GM23338 (cell line): Measurements from ENCODE around the gene TMEM116. TPM values are rescaled to one million over a fixed set of nuclear protein-coding genes. Genes with fewer than 3 reads are reported as not detected.

ENCODE experiments used
- ATAC-seq: fragments of 200-7000 bp; cut with Tn5 transposase; 3 replicates; pipeline ENCODE4 v1.9.1; 2020
- DNase-seq: peaks from one replicate; pipeline ENCODE4 v3.0.0-alpha.2; 2015; ENCODE audit warnings: low spot score
- H2AFZ ChIP-seq: fragments of 200-600 bp; sonication (generic); 2 replicates; pipeline ENCODE4 v1.8.0; 2016; ENCODE audit warnings: antibody characterized with exemption, mild to moderate bottlenecking, moderate library complexity
- H3F3A ChIP-seq: fragments of 200-600 bp; sonication (generic); replicated peaks from 2 replicates; pipeline ENCODE4 v1.8.0; 2017; ENCODE audit warnings: antibody characterized with exemption, mixed run types, low read depth
- H3K27ac ChIP-seq: fragments of 200-600 bp; sonication (generic); 2 replicates; pipeline ENCODE4 v1.6.1; 2016; ENCODE audit warnings: low read depth
- H3K27me3 ChIP-seq: fragments of 200-600 bp; sonication (generic); 2 replicates; pipeline ENCODE4 v1.8.0; 2016; ENCODE audit warnings: mild to moderate bottlenecking, mixed run types, moderate library complexity; ENCODE audit not compliant: insufficient read depth
- H3K36me3 ChIP-seq: fragments of 200-600 bp; sonication (generic); 2 replicates; pipeline ENCODE4 v1.8.0; 2016; ENCODE audit warnings: mild to moderate bottlenecking; ENCODE audit not compliant: insufficient read depth
- H3K4me1 ChIP-seq: fragments of 200-600 bp; sonication (generic); 2 replicates; pipeline ENCODE4 v1.8.0; 2016; ENCODE audit warnings: mild to moderate bottlenecking, moderate library complexity; ENCODE audit not compliant: insufficient read depth
- H3K4me2 ChIP-seq: fragments of 200-600 bp; sonication (generic); 2 replicates; pipeline ENCODE4 v1.7.1; 2017; ENCODE audit warnings: mixed run types
- H3K4me3 ChIP-seq: fragments of 200-600 bp; sonication (generic); 2 replicates; pipeline ENCODE4 v1.6.1; 2016; ENCODE audit warnings: mixed run types
- H3K79me2 ChIP-seq: fragments of 200-600 bp; sonication (generic); replicated peaks from 2 replicates; pipeline ENCODE4 v1.8.0; 2017; ENCODE audit warnings: mild to moderate bottlenecking; ENCODE audit not compliant: insufficient read depth
- H3K9me2 ChIP-seq: fragments of 200-600 bp; sonication (generic); 2 replicates; pipeline ENCODE4 v1.8.0; 2017; ENCODE audit not compliant: insufficient read depth
- H4K20me1 ChIP-seq: fragments of 200-600 bp; sonication (generic); replicated peaks from 2 replicates; pipeline ENCODE4 v1.8.0; 2017; ENCODE audit warnings: mild to moderate bottlenecking; ENCODE audit not compliant: insufficient read depth
- H3K27ac Mint-ChIP-seq: 2 replicates; pipeline ENCODE4 v1.8.0; 2020; ENCODE audit warnings: inconsistent platforms, mild to moderate bottlenecking, moderate library complexity, mixed read lengths
- H3K27me3 Mint-ChIP-seq: 3 replicates; pipeline ENCODE4 v1.8.0; 2022; ENCODE audit warnings: low read depth, mild to moderate bottlenecking, moderate library complexity, mixed read lengths, inconsistent platforms; ENCODE audit not compliant: insufficient read depth, poor library complexity
- H3K36me3 Mint-ChIP-seq: 3 replicates; pipeline ENCODE4 v1.8.0; 2021; ENCODE audit warnings: low read depth, mild to moderate bottlenecking, inconsistent platforms, moderate library complexity, mixed read lengths
- H3K4me1 Mint-ChIP-seq: 3 replicates; pipeline ENCODE4 v1.8.0; 2020; ENCODE audit warnings: mild to moderate bottlenecking, inconsistent platforms, mixed read lengths
- H3K4me3 Mint-ChIP-seq: 3 replicates; pipeline ENCODE4 v1.8.0; 2021; ENCODE audit warnings: moderate library complexity, mild to moderate bottlenecking, inconsistent platforms, mixed read lengths
- H3K9me3 Mint-ChIP-seq: 3 replicates; pipeline ENCODE4 v1.8.0; 2020; ENCODE audit warnings: moderate library complexity, mild to moderate bottlenecking, inconsistent platforms, mixed read lengths
- CREB1 ChIP-seq: fragments of 250-450 bp; sonication (Bioruptor Pico); IDR thresholded peaks from 2 replicates; pipeline ENCODE4 v1.5.0; 2020; ENCODE audit warnings: low read depth, mild to moderate bottlenecking, moderate library complexity
- EZH2 ChIP-seq: fragments of 200-600 bp; sonication (generic); IDR thresholded peaks from one replicate; pipeline ENCODE4 v1.8.0; 2017; ENCODE audit warnings: antibody characterized with exemption, mild to moderate bottlenecking, low read depth; ENCODE audit not compliant: unreplicated experiment
- EZH2phosphoT487 ChIP-seq: fragments of 200-600 bp; sonication (generic); IDR thresholded peaks from one replicate; pipeline ENCODE4 v1.8.1; 2018; ENCODE audit warnings: antibody characterized with exemption; ENCODE audit not compliant: unreplicated experiment
- JUNB ChIP-seq: IDR thresholded peaks from one replicate; pipeline ENCODE4 v1.6.1; 2016; ENCODE audit warnings: antibody characterized with exemption; ENCODE audit not compliant: unreplicated experiment
- NANOG ChIP-seq: IDR thresholded peaks from 2 replicates; pipeline ENCODE4 v1.6.1; 2016; ENCODE audit warnings: antibody characterized with exemption, borderline replicate concordance
- POLR2AphosphoS5 ChIP-seq: IDR thresholded peaks from 2 replicates; pipeline ENCODE4 v1.6.1; 2016; ENCODE audit warnings: antibody characterized with exemption, low read depth
- STAT1 ChIP-seq: IDR thresholded peaks from one replicate; pipeline ENCODE4 v1.6.1; 2016; ENCODE audit warnings: antibody characterized with exemption; ENCODE audit not compliant: unreplicated experiment
- ZNF114 ChIP-seq: fragments of 250-450 bp; sonication (Bioruptor Pico); IDR thresholded peaks from 2 replicates; pipeline ENCODE4 v1.5.0; 2020; ENCODE audit warnings: mild to moderate bottlenecking, moderate library complexity
- ZNF331 ChIP-seq: fragments of 250-450 bp; sonication (Bioruptor Pico); IDR thresholded peaks from 2 replicates; pipeline ENCODE4 v1.5.0; 2020; ENCODE audit warnings: low read depth, mild to moderate bottlenecking, moderate library complexity
- polyA plus RNA-seq: library from polyadenylated mRNA; unstranded; fragments of >200 nt; fragmentation: Nextera tagmentation; extraction: Ambion mirVana; gene quantifications from 2 replicates; pipeline ENCODE4 v1.2.1, GENCODE V29; 2016
- total RNA-seq: library from RNA; depleted of rRNA; stranded (reverse); fragments of >200 nt; shearing (Covaris generic); gene quantifications from 2 replicates; pipeline ENCODE4 v1.2.3, GENCODE V29; 2014
- TF ChIP-seq, protein P1 (sequence below), 2 experiments: fragments of 200-600 bp in 1 of 2; sonication (generic) in 1 of 2; conservative IDR thresholded peaks; 2 replicates each; pipeline versions ENCODE4 v1.5.1 to v1.6.1; 2016 to 2017; ENCODE audit warnings: antibody characterized with exemption in 2 of 2, low read depth in 2 of 2, mild to moderate bottlenecking in 2 of 2, moderate library complexity in 1 of 2
- TF ChIP-seq, protein P2 (sequence below): fragments of 250-450 bp; sonication (Bioruptor Pico); IDR thresholded peaks from 2 replicates; pipeline ENCODE4 v1.5.0; 2020; ENCODE audit warnings: mild to moderate bottlenecking, moderate library complexity
- TF ChIP-seq, protein P3 (sequence below): IDR thresholded peaks from one replicate; pipeline ENCODE4 v1.6.1; 2018; ENCODE audit warnings: antibody characterized with exemption; ENCODE audit not compliant: unreplicated experiment
- TF ChIP-seq, protein P4 (sequence below): IDR thresholded peaks from 2 replicates; pipeline ENCODE4 v1.6.1; 2016; ENCODE audit warnings: antibody characterized with exemption

TMEM116 gene
- total and polyA plus RNA-seq, 2 experiments from 2014 or later, result 8.0 to 10.4 TPM

DNA sequence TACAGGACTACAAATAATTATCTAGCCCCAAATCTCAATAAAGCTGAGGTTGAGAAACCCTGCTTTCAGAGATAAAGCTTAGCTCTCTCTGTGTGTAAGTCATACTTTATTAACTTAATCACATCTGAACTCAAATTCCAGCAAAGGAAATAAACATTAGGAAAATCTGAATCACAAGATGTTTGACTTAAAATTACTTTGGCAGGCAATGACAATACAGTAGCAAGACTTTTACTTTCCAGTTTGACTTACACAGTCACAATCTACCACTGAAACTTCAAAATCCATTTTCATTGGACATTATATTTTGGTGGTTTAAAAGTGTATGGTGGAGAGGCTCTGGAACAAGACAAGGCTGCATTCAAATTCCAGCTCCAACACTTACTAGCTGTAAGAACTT is 11.4 kb downstream of the TMEM116 start:
- TF ChIP-seq, protein P1, sequence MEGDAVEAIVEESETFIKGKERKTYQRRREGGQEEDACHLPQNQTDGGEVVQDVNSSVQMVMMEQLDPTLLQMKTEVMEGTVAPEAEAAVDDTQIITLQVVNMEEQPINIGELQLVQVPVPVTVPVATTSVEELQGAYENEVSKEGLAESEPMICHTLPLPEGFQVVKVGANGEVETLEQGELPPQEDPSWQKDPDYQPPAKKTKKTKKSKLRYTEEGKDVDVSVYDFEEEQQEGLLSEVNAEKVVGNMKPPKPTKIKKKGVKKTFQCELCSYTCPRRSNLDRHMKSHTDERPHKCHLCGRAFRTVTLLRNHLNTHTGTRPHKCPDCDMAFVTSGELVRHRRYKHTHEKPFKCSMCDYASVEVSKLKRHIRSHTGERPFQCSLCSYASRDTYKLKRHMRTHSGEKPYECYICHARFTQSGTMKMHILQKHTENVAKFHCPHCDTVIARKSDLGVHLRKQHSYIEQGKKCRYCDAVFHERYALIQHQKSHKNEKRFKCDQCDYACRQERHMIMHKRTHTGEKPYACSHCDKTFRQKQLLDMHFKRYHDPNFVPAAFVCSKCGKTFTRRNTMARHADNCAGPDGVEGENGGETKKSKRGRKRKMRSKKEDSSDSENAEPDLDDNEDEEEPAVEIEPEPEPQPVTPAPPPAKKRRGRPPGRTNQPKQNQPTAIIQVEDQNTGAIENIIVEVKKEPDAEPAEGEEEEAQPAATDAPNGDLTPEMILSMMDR (conservative IDR thresholded peaks at IDR 0.05; ENCODE audit: low read depth in 2 of 2), result no peak
- TF ChIP-seq ZNF331 (CRISPR knock-in tag) (no peak), EZH2phosphoT487 (no peak), CREB1 (CRISPR knock-in tag) (no peak), STAT1 (no peak), EZH2 (no peak), NANOG (no peak), POLR2AphosphoS5 (no peak), JUNB (no peak), ZNF114 (CRISPR knock-in tag) (no peak)
- TF ChIP-seq, protein P2, sequence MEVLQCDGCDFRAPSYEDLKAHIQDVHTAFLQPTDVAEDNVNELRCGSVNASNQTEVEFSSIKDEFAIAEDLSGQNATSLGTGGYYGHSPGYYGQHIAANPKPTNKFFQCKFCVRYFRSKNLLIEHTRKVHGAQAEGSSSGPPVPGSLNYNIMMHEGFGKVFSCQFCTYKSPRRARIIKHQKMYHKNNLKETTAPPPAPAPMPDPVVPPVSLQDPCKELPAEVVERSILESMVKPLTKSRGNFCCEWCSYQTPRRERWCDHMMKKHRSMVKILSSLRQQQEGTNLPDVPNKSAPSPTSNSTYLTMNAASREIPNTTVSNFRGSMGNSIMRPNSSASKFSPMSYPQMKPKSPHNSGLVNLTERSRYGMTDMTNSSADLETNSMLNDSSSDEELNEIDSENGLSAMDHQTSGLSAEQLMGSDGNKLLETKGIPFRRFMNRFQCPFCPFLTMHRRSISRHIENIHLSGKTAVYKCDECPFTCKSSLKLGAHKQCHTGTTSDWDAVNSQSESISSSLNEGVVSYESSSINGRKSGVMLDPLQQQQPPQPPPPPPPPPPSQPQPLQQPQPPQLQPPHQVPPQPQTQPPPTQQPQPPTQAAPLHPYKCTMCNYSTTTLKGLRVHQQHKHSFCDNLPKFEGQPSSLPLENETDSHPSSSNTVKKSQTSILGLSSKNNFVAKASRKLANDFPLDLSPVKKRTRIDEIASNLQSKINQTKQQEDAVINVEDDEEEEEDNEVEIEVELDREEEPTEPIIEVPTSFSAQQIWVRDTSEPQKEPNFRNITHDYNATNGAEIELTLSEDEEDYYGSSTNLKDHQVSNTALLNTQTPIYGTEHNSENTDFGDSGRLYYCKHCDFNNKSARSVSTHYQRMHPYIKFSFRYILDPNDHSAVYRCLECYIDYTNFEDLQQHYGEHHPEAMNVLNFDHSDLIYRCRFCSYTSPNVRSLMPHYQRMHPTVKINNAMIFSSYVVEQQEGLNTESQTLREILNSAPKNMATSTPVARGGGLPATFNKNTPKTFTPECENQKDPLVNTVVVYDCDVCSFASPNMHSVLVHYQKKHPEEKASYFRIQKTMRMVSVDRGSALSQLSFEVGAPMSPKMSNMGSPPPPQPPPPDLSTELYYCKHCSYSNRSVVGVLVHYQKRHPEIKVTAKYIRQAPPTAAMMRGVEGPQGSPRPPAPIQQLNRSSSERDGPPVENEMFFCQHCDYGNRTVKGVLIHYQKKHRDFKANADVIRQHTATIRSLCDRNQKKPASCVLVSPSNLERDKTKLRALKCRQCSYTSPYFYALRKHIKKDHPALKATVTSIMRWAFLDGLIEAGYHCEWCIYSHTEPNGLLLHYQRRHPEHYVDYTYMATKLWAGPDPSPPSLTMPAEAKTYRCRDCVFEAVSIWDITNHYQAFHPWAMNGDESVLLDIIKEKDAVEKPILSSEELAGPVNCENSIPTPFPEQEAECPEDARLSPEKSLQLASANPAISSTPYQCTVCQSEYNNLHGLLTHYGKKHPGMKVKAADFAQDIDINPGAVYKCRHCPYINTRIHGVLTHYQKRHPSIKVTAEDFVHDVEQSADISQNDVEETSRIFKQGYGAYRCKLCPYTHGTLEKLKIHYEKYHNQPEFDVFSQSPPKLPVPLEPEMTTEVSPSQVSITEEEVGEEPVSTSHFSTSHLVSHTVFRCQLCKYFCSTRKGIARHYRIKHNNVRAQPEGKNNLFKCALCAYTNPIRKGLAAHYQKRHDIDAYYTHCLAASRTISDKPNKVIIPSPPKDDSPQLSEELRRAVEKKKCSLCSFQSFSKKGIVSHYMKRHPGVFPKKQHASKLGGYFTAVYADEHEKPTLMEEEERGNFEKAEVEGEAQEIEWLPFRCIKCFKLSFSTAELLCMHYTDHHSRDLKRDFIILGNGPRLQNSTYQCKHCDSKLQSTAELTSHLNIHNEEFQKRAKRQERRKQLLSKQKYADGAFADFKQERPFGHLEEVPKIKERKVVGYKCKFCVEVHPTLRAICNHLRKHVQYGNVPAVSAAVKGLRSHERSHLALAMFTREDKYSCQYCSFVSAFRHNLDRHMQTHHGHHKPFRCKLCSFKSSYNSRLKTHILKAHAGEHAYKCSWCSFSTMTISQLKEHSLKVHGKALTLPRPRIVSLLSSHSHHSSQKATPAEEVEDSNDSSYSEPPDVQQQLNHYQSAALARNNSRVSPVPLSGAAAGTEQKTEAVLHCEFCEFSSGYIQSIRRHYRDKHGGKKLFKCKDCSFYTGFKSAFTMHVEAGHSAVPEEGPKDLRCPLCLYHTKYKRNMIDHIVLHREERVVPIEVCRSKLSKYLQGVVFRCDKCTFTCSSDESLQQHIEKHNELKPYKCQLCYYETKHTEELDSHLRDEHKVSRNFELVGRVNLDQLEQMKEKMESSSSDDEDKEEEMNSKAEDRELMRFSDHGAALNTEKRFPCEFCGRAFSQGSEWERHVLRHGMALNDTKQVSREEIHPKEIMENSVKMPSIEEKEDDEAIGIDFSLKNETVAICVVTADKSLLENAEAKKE (CRISPR knock-in tag), result no peak
- TF ChIP-seq, protein P3, sequence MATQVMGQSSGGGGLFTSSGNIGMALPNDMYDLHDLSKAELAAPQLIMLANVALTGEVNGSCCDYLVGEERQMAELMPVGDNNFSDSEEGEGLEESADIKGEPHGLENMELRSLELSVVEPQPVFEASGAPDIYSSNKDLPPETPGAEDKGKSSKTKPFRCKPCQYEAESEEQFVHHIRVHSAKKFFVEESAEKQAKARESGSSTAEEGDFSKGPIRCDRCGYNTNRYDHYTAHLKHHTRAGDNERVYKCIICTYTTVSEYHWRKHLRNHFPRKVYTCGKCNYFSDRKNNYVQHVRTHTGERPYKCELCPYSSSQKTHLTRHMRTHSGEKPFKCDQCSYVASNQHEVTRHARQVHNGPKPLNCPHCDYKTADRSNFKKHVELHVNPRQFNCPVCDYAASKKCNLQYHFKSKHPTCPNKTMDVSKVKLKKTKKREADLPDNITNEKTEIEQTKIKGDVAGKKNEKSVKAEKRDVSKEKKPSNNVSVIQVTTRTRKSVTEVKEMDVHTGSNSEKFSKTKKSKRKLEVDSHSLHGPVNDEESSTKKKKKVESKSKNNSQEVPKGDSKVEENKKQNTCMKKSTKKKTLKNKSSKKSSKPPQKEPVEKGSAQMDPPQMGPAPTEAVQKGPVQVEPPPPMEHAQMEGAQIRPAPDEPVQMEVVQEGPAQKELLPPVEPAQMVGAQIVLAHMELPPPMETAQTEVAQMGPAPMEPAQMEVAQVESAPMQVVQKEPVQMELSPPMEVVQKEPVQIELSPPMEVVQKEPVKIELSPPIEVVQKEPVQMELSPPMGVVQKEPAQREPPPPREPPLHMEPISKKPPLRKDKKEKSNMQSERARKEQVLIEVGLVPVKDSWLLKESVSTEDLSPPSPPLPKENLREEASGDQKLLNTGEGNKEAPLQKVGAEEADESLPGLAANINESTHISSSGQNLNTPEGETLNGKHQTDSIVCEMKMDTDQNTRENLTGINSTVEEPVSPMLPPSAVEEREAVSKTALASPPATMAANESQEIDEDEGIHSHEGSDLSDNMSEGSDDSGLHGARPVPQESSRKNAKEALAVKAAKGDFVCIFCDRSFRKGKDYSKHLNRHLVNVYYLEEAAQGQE, result no peak
- TF ChIP-seq, protein P4, sequence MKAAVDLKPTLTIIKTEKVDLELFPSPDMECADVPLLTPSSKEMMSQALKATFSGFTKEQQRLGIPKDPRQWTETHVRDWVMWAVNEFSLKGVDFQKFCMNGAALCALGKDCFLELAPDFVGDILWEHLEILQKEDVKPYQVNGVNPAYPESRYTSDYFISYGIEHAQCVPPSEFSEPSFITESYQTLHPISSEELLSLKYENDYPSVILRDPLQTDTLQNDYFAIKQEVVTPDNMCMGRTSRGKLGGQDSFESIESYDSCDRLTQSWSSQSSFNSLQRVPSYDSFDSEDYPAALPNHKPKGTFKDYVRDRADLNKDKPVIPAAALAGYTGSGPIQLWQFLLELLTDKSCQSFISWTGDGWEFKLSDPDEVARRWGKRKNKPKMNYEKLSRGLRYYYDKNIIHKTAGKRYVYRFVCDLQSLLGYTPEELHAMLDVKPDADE, result no peak
- Histone ChIP-seq H4K20me1 (no peaks in the 10 kb centered on the region), H3K79me2 (no peaks in the 10 kb centered on the region), H3K4me2 (no peak overlapping the region), H3K9me2 (no peaks in the 10 kb centered on the region), H3K36me3 (no peaks in the 10 kb centered on the region), H3K27ac (no peak overlapping the region), H3F3A (0 out of 2 replicates have a peak, but pooled peaks cover 2% of the 10 kb centered on the region), H3K4me1 (no peaks in the 10 kb centered on the region; the same call in 1 of the 2 replicates), H3K4me3 (no peak overlapping the region), H3K27me3 (no peaks in the 10 kb centered on the region), H2AFZ (no peak overlapping the region)
- no peak for ATAC-seq
- no peaks in the 10 kb centered on the region for H3K9me3 Mint-ChIP-seq
- peaks cover 7% of the 10 kb centered on the region; the same call in 2 of the 3 replicates for H3K36me3 Mint-ChIP-seq
- no peak overlapping the region for H3K27ac Mint-ChIP-seq
- H3K4me3 Mint-ChIP-seq, result no peak overlapping the region
- peaks cover 2% of the 10 kb centered on the region for H3K27me3 Mint-ChIP-seq
- peaks cover 12% of the 10 kb centered on the region for H3K4me1 Mint-ChIP-seq
- no peak for DNase-seq
